ENCODE results near the gene PCDHAC2. TPM values are rescaled to one million over a fixed set of nuclear protein-coding genes. Genes with fewer than 3 reads are reported as not detected.

The PCDHAC2 gene
- total RNA-seq, 1 experiment from 2014 or later: 9.3 TPM

DNA sequence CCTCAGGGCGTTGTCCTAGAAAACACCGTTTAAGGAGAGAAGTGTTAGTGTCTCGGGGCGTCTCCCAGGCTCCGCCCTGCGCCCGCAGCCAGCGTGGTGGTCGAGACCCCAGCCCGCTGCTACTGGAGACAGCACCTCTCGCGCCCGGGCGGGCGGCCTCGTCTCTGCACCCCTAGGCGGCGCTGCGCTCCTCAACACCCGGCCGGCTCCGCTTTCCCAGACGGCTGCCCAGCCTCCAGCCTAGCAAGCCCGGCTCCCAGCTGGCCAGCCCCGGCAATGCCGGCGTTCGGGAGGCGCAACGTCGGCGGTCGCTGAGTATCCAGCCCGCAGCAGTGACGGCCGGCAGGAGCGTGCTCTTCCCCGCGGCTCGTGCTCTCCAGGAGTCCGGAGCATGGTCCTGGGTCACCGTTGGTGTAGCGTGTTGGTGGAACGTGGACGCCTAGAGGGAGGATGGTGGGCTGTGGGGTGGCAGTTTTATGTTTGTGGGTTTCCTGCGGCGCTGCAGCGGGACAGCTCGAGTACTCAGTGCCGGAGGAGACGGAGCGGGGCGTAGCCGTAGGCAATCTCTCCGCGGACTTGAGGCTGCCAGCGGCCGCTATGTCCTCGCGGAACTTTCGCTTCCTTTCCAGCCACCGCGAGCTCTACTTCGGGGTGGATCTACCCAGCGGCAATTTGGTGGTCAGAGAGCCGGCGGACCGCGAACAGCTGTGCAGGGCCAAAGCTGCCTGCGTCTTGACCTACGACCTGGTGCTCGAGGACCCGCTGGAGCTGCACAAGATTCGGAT lies 39.6 kb upstream of the PCDHAC2 start:
- H3K27me3 Mint-ChIP-seq (ENCODE audit: insufficient read depth, unreplicated experiment): no peaks in the 10 kb centered on the region
- DNase-seq (ENCODE audit: unreplicated experiment): peak; percentile 92
- peak overlapping the region; percentile 85 for H3K27ac Mint-ChIP-seq (ENCODE audit: low read depth, unreplicated experiment)
- H3K4me1 Mint-ChIP-seq (ENCODE audit: insufficient read depth, unreplicated experiment): peaks cover 31% of the 10 kb centered on the region
- POLR2A ChIA-PET: interaction anchor here (0.6 to 10.4 kb wide), 30 partner anchors 10 to 631 kb away, joined by 3 to 255 read pairs (median 5); partner anchors contain the start of genes PCDHA11, PCDHA12, PCDHA4 and PCDHAC2
- BruUV-seq (replicated peaks): no TSS peak
- peaks cover 7% of the 10 kb centered on the region for H3K36me3 Mint-ChIP-seq (ENCODE audit: insufficient read depth, unreplicated experiment)
- intact Hi-C loops (cut with micrococcal nuclease): loop anchor here (1.0 to 2.0 kb wide), 7 partner anchors 22 to 114 kb away; partner anchors contain the start of genes PCDHA11, PCDHA12 and PCDHAC2
- H3K9me3 Mint-ChIP-seq (ENCODE audit: unreplicated experiment): no peaks in the 10 kb centered on the region
- H3K4me3 Mint-ChIP-seq (ENCODE audit: unreplicated experiment): peak overlapping the region; percentile 95
- CTCF ChIA-PET: interaction anchor here (0.5 to 7.0 kb wide), 60 partner anchors 8 to 651 kb away, joined by 3 to 152 read pairs (median 4); partner anchors contain the start of genes PCDHA12, PCDHA4 and PCDHAC2
- TF ChIP-seq, protein P1, sequence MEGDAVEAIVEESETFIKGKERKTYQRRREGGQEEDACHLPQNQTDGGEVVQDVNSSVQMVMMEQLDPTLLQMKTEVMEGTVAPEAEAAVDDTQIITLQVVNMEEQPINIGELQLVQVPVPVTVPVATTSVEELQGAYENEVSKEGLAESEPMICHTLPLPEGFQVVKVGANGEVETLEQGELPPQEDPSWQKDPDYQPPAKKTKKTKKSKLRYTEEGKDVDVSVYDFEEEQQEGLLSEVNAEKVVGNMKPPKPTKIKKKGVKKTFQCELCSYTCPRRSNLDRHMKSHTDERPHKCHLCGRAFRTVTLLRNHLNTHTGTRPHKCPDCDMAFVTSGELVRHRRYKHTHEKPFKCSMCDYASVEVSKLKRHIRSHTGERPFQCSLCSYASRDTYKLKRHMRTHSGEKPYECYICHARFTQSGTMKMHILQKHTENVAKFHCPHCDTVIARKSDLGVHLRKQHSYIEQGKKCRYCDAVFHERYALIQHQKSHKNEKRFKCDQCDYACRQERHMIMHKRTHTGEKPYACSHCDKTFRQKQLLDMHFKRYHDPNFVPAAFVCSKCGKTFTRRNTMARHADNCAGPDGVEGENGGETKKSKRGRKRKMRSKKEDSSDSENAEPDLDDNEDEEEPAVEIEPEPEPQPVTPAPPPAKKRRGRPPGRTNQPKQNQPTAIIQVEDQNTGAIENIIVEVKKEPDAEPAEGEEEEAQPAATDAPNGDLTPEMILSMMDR (IDR thresholded peaks at IDR 0.05; ENCODE audit: unreplicated experiment): peak; percentile 98

DNA sequence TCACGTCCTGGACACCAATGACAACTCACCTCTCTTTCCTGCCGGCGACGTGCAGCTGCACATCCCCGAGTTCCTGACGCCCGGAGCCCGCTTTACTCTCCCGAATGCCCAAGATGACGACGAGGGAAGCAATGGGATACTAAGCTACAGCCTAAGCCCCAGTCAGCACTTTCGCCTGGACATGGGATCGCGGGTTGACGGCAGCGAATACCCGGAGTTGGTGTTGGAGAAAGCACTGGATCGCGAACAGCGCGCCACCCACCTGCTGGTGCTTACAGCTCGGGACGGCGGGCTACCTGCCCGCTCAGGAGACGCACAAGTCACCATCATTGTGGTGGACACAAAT lies 39.1 kb upstream of the PCDHAC2 start:
- no peaks in the 10 kb centered on the region for H3K27me3 Mint-ChIP-seq (ENCODE audit: insufficient read depth, unreplicated experiment)
- H3K9me3 Mint-ChIP-seq (ENCODE audit: unreplicated experiment): no peaks in the 10 kb centered on the region
- POLR2A ChIA-PET: interaction anchor here (0.6 to 10.4 kb wide), 22 partner anchors 9 to 630 kb away, joined by 3 to 255 read pairs (median 9); partner anchors contain the start of genes PCDHA12, PCDHA4 and PCDHAC2
- BruUV-seq (replicated peaks): TSS peak; percentile 28
- intact Hi-C loops (cut with micrococcal nuclease): loop anchor here (2.0 kb wide), 2 partner anchors 22 to 40 kb away; partner anchors contain the start of gene PCDHAC2
- peaks cover 7% of the 10 kb centered on the region for H3K36me3 Mint-ChIP-seq (ENCODE audit: insufficient read depth, unreplicated experiment)
- H3K27ac Mint-ChIP-seq (ENCODE audit: low read depth, unreplicated experiment): peak overlapping the region; percentile 85
- peaks cover 31% of the 10 kb centered on the region for H3K4me1 Mint-ChIP-seq (ENCODE audit: insufficient read depth, unreplicated experiment)
- peak overlapping the region; percentile 95 for H3K4me3 Mint-ChIP-seq (ENCODE audit: unreplicated experiment)
- DNase-seq (ENCODE audit: unreplicated experiment): no peak
- TF ChIP-seq, protein P1 (IDR thresholded peaks at IDR 0.05; ENCODE audit: unreplicated experiment): no peak
- CTCF ChIA-PET: interaction anchor here (0.7 to 7.0 kb wide), 34 partner anchors 9 to 637 kb away, joined by 3 to 152 read pairs (median 5); partner anchors contain the start of genes PCDHA11, PCDHA12 and PCDHAC2

DNA sequence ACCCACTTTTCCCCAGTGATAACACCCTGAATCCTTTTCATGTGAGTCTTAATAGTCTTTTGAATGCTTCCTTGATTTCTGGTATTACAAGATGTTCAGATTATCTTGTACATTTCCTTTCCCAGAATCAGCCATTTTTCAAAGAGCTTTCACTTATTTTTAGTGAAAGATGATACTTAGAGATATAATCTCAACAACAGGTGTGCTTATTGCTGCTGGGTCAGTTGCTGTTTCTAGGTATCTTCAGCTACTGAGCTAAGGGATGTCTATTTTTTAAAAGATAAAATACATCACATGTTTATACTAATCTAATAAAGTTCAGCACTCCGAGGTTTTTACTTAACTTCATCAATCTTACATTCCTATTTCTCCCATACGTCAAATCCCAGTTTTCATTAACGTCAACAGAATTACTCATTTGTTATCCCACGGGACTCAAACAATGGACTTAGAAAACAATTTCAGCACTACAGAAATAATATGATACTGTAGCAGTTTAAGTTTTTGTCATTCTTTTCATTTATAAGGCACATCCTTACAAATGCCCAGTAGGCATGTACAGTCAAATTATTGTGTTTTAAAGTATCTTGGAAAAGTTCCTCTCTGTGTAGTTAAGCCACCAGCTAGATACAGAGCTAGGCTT lies 31.2 kb upstream of the PCDHAC2 start:
- BruUV-seq (replicated peaks): no TSS peak
- ChIA-PET POLR2A (interaction anchor here (0.6 to 4.1 kb wide), 7 partner anchors 8 to 288 kb away, joined by 3 to 18 read pairs (median 3); partner anchors contain the start of genes IK, NDUFA2 and PCDHAC1), CTCF (interaction anchor here (0.5 to 3.2 kb wide), 7 partner anchors 8 to 569 kb away, joined by 3 to 22 read pairs (median 4); partner anchors contain the start of gene PCDHAC1)
- H3K9me3 Mint-ChIP-seq (ENCODE audit: unreplicated experiment): no peaks in the 10 kb centered on the region
- H3K27ac Mint-ChIP-seq (ENCODE audit: low read depth, unreplicated experiment): no peak overlapping the region
- peaks cover 15% of the 10 kb centered on the region for H3K4me1 Mint-ChIP-seq (ENCODE audit: insufficient read depth, unreplicated experiment)
- no peak for DNase-seq (ENCODE audit: unreplicated experiment)
- intact Hi-C loops (cut with micrococcal nuclease): no loop called here
- H3K27me3 Mint-ChIP-seq (ENCODE audit: insufficient read depth, unreplicated experiment): no peaks in the 10 kb centered on the region
- no peaks in the 10 kb centered on the region for H3K36me3 Mint-ChIP-seq (ENCODE audit: insufficient read depth, unreplicated experiment)
- TF ChIP-seq, protein P1 (IDR thresholded peaks at IDR 0.05; ENCODE audit: unreplicated experiment): no peak
- H3K4me3 Mint-ChIP-seq (ENCODE audit: unreplicated experiment): no peak overlapping the region

Data from MCF 10A (cell line).